Adrenal gland (tissue), 5 donors: ENCODE measurements around the gene AMOTL2.

Experiments
- CTCF ChIP-seq, 6 experiments: fragments of 450-650 bp in 4 of 6; fragments of 200-600 bp in 2 of 6; sonication (generic) in 1 of 6; IDR thresholded peaks; 1 replicate in 5 of 6; 2 replicates in 1 of 6; pipeline versions ENCODE4 v1.5.1 to v1.8.0; 2016 to 2021; ENCODE audit warnings: antibody characterized with exemption in 6 of 6, mild to moderate bottlenecking in 2 of 6, moderate library complexity in 1 of 6
- POLR2A ChIP-seq, 2 donors: fragments of 450-650 bp; IDR thresholded peaks; one replicate each; pipeline ENCODE4 v1.6.1; 2017; ENCODE audit warnings: antibody characterized with exemption in 2 of 2, mild to moderate bottlenecking in 2 of 2, moderate library complexity in 1 of 2
- donor health status: DM: no; HTN: no; CAD: no.

GRCh38 chr3:134322286-134322685, 52.0 kb downstream of the AMOTL2 start:
- TF ChIP-seq CTCF (IDR thresholded peaks at IDR 0.05) (no peak), POLR2A (IDR thresholded peaks at IDR 0.05) (no peak)
